Measurements from ENCODE around the gene CSTPP1.

The CSTPP1 gene

GRCh38 chr11:46901156-46901555 lies 35.4 kb upstream of the CSTPP1 start:
- Histone ChIP-seq H3K4me3 (replicated peaks; ENCODE audit: insufficient read depth, low read length) (no peak overlapping the region), H3K27ac (replicated peaks) (no peak overlapping the region), H3K27me3 (ENCODE audit: insufficient read depth, poor library complexity, severe bottlenecking) (no peaks in the 10 kb centered on the region)
- no peak for DNase-seq (ENCODE audit: low read depth in 1 of 2, low spot score in 1 of 2)
- TF ChIP-seq SPI1 (IDR thresholded peaks at IDR 0.05; ENCODE audit: borderline replicate concordance, low read depth) (no peak), CTCF (IDR thresholded peaks at IDR 0.05; ENCODE audit: insufficient read depth, low read length) (no peak), POLR2AphosphoS5 (IDR thresholded peaks at IDR 0.05; ENCODE audit: low read depth) (no peak), GABPA (IDR thresholded peaks at IDR 0.05; ENCODE audit: low read depth) (no peak), REST (IDR thresholded peaks at IDR 0.05; ENCODE audit: insufficient replicate concordance, low read depth) (no peak)

- no peaks in the 10 kb centered on the region for H3K27me3 ChIP-seq (ENCODE audit: insufficient read depth, poor library complexity, severe bottlenecking)
- H3K4me3 ChIP-seq (replicated peaks; ENCODE audit: insufficient read depth, low read length), result no peak overlapping the region
- no peak for TF ChIP-seq CTCF (IDR thresholded peaks at IDR 0.05; ENCODE audit: insufficient read depth, low read length)
- no peak for TF ChIP-seq REST (IDR thresholded peaks at IDR 0.05; ENCODE audit: insufficient replicate concordance, low read depth)
- TF ChIP-seq POLR2AphosphoS5 (IDR thresholded peaks at IDR 0.05; ENCODE audit: low read depth), result no peak
- TF ChIP-seq SPI1 (IDR thresholded peaks at IDR 0.05; ENCODE audit: borderline replicate concordance, low read depth), result no peak
- TF ChIP-seq GABPA (IDR thresholded peaks at IDR 0.05; ENCODE audit: low read depth), result no peak
- no peak overlapping the region for H3K27ac ChIP-seq (replicated peaks)
- DNase-seq (ENCODE audit: low read depth in 1 of 2, low spot score in 1 of 2), result no peak
Measured at GRCh38 chr11:46902694-46903093, 33.9 kb upstream of the CSTPP1 start.

GRCh38 chr11:46903846-46904245 lies 32.7 kb upstream of the CSTPP1 start:
- Histone ChIP-seq H3K27ac (replicated peaks) (no peak overlapping the region), H3K4me3 (replicated peaks; ENCODE audit: insufficient read depth, low read length) (no peak overlapping the region), H3K27me3 (ENCODE audit: insufficient read depth, poor library complexity, severe bottlenecking) (no peaks in the 10 kb centered on the region)
- DNase-seq (ENCODE audit: low read depth in 1 of 2, low spot score in 1 of 2), result no peak
- no peak for TF ChIP-seq POLR2AphosphoS5 (IDR thresholded peaks at IDR 0.05; ENCODE audit: low read depth)
- no peak for TF ChIP-seq SPI1 (IDR thresholded peaks at IDR 0.05; ENCODE audit: borderline replicate concordance, low read depth)

- TF ChIP-seq CTCF (IDR thresholded peaks at IDR 0.05; ENCODE audit: insufficient read depth, low read length), result no peak
- TF ChIP-seq POLR2AphosphoS5 (IDR thresholded peaks at IDR 0.05; ENCODE audit: low read depth), result no peak
- no peak for TF ChIP-seq SPI1 (IDR thresholded peaks at IDR 0.05; ENCODE audit: borderline replicate concordance, low read depth)
- TF ChIP-seq REST (IDR thresholded peaks at IDR 0.05; ENCODE audit: insufficient replicate concordance, low read depth), result no peak
- TF ChIP-seq GABPA (IDR thresholded peaks at IDR 0.05; ENCODE audit: low read depth), result no peak
- DNase-seq (ENCODE audit: low read depth in 1 of 2, low spot score in 1 of 2), result no peak
- H3K27me3 ChIP-seq (ENCODE audit: insufficient read depth, poor library complexity, severe bottlenecking), result no peaks in the 10 kb centered on the region
- H3K4me3 ChIP-seq (replicated peaks; ENCODE audit: insufficient read depth, low read length), result no peak overlapping the region
- no peak overlapping the region for H3K27ac ChIP-seq (replicated peaks)
Measured at GRCh38 chr11:46905806-46906205, 30.8 kb upstream of the CSTPP1 start.

All from HL-60 (cell line).